HG02981 (cell line): Measurements from ENCODE around the gene CARD9.
A peak's percentile ranks its signal among the peaks of the same experiment; 100 is the strongest.
"Not testable (repeated sequence)": the region's sequence is repeated elsewhere in the genome, so short reads cannot be mapped to it uniquely, and the experiment has no call there.

Source experiments
- ATAC-seq: cut with Tn5 transposase; IDR thresholded peaks from one replicate; pipeline ENCODE4 v1.9.1; 2021; ENCODE audit warnings: mild to moderate bottlenecking, moderate library complexity; ENCODE audit not compliant: unreplicated experiment

The CARD9 gene

DNA sequence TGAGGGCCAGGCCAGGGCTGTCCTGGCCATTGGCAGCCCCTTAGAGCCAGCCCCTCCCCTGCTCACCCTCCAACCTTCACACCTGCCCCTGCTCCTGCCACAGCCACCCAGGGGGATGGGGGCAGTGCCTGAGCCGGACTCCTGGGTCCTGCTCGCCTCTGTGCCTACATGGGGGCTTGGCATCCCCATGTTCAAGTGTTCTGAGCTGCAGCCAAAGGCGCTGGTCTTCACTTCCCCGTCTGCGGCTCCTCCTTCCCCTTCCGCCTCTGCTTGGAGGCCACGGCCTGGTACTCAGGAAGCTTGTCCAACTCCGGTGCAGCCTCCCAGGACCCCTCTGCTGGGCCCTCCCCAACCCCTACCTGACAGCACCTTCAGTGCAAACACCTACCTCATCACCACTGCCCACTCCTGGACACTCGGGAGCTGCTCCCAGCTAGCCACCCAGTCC is 7.7 kb downstream of the CARD9 start:
- no peak for ATAC-seq

DNA sequence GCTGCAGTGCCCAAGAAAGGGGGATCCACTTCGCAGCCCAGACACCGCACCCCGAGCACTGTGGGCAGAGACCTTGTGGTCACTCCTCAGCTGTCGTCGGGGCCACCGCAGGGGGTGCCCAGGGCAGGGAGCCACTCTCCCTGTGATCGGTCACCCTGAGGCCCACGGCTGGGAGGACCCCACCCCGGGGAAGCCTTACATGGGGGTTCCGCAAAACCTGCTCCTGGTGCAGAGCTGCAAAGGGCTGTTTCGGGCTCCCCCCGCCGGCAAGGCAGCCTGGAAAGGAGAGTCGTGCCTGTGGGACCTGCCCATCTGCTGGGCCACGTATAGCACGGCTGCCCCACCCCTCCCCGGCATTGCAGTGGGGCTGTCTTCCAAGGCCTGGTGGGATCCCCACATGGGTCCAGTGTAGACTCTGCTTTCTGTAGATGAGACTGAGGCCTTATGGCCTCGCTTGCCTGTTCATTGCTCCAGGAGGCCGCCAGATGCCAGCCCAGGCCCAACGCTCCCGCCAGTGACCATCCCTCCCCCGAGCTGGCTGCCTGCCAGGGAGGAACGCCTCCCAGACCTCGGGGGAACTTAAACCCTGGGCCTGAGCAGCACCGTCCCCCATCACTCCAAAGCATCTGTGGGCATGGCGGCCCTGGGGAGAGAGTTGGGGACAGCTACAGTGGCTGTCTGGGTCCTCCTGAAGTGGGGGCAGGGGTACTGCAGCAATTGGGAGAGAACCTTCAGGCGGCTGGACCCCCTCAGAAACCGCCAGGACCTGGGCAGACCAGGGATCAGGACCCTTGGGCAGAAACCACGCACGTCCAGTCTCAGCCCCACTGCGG is 8.3 kb downstream of the CARD9 start:
- ATAC-seq, result no peak

GRCh38 chr9:136363949-136364748 is 9.3 kb downstream of the CARD9 start:
- ATAC-seq, result no peak

GRCh38 chr9:136363106-136363948 is 10.1 kb downstream of the CARD9 start, which contains the start of gene DNLZ:
Gene DNLZ, minus strand, starts transcription at chr9:136363744. Its CDS starts 30 bp downstream, at chr9:136363714.
- ATAC-seq, result peak; percentile 81

DNA sequence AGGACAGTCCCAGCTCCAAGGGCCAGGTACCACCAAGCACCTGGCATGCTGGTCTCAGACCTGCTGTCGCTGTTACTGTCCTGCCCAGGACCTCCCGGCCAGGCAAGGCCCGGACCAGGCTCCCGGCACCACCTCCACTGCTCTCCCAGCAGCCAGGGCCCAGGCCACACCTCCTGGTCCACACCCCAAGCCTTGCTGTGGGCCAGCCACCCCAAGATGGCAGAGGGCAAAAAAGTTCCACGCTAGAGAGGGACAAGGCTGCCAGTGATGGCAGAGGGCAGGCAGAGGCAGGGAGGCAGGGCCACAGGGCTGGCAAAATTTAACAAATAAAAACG is 11.1 kb downstream of the CARD9 start:
- no peak for ATAC-seq

DNA sequence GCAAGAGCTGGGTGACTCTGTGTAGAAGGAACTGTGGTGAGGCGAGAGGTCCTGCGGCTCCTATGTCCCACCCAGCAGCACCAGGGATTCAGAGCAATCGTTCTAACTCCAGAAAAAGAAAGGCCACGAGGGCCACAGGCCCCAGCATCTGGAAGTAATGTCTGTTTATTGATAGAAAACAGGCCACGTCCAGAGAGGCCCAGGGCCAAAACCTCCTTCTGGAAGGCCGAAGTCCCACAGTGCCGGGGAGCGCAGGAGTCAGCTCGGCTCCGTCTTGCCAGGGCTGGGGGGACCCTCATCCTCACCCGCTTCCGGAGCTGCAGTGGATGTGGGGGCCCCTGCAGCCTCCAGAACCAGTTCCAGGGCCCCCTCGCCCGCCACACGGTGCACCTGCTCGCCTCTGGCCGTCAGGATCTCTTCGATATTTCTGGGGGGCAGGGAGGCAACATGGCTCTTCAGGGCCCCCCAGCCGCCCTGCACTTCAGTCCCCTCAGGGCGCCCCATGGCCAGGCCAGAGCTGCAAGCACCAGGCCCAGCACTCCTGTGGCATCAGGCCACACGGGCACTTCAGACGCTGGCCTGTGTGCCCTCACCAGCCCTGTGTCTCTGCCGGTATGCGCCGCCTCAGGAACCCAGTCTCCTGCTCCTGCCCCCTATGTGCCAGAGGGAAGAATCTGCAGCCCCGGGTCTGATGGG is 11.6 kb downstream of the CARD9 start:
- no peak for ATAC-seq

DNA sequence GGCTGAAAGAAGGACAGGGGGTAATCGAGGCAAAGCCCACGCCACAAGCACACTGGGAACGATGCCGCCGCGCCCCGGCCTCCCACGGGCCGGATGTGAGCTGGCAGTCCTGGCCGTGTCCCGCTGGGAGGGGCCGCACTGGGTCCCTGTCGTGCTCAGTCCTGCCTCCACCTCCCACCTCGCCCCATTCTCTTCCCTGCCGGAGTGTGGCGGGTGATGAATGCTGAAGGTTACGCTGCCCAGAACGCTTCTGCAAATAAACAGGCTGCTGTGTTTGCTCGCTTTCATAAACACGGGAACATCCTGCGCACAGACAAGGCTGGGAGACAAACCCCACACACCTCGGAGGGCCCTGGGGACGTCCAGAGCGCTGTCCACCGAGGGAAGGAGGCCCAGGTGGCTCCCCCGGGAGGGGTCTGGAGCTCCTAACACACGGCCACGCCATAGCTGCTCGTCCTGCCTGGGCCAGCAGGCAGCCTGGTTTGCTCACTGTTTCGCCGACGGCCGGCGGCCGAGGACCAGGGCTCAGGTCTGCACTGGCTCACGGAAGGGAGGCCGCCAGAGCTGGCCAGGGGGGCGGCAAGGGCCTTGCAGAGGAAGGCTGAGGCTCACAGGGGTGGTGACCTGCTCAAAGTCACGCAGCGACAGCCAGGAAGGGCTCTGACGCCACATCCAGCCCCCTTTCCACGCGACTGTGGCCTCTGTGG is 12.3 kb downstream of the CARD9 start:
- ATAC-seq, result no peak

DNA sequence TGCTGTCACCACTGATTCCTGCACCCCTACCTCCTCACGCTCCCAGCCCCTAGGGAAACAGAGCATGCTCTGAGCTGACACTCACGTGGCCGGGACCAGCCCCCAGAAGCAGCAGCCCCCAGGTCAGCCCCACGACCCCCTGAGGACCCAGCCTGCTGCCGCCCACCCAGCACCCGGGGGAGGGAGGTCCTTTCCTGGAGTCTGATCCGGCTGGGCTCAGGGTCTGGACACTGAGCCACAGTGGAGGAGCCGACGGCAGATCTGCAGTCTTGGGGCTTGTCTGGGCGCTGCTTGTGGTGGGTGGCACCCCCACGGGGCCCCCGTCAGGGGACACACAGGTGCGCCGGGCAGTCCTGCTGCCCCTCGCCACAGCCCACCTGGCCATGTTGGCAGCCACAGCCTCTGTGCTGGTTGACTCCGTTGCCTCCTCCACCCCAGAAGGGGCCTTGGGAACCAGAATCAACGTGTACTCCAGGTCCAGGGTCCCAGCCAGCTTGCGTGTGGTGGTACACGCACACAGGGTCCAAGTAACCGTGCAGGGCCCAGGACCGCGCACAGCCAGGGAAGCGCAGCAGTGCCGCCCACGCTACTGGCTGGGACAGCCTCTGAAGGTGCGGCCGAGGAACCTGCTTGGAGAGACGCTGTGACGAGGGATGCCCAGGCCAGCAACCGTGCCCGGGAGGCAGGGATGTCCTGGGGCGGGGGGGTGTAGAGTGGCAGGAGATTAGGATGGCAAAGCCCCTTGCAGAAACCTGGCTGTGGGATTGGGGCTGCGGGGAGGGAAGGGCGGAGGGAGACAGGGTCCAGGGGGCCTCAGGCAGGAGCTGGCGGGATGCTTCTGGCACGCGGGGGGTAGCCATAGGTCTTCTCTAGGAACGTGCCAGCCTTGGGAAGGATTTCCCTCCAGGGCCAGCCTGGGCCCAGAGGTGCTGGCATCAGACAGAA is 13.4 kb downstream of the CARD9 start:
- ATAC-seq, result no peak

- no peak for ATAC-seq
Observed at GRCh38 chr9:136358888-136359287, 14.6 kb downstream of the CARD9 start.

- no peak for ATAC-seq
Observed at GRCh38 chr9:136358016-136358415, 15.5 kb downstream of the CARD9 start.

- ATAC-seq, result no peak
Observed at GRCh38 chr9:136357202-136357725, 16.2 kb downstream of the CARD9 start.

DNA sequence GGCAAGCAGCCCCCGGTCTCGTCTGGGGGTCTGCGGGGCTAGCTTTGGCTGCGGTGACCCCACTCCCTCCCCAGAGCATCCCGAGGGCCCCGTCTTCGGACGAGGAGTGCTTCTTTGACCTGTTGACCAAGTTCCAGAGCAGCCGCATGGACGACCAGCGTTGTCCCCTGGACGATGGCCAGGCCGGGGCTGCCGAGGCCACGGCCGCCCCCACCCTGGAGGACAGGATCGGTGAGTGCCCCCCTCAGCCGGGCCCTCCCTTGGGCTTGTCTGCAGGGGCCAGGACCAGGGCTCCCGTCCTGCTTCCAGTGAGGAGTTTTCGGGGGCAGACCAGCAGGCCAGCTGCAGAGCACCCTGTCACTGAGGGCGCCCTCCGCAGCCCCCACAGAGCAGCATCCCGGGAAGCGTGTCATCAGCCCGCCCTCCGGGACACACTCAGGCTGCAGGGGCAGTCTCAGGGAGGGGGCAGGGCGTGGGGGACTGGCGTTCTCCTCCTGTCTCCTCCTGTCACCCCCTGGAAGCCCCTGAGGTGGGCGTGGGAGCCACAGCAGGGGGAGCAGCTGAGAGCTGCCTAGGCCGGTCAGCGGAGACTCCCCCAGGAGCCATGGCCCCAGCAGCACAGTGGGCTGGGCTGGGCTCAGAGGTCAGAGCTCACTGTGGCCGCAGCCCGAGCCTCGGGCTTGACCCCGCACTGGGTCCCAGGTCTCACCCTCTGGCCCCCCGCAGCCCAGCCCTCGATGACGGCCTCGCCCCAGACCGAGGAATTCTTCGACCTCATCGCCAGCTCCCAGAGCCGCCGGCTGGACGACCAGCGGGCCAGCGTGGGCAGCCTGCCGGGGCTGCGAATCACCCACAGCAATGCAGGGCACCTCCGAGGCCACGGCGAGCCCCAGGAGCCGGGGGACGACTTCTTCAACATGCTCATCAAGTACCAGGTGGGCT is 17.6 kb downstream of the CARD9 start:
- ATAC-seq, result no peak

- ATAC-seq, result no peak
Observed at GRCh38 chr9:136354592-136355085, 18.8 kb downstream of the CARD9 start.

GRCh38 chr9:136353757-136354488 is 19.5 kb downstream of the CARD9 start:
- ATAC-seq, result no peak

- no peak for ATAC-seq
Observed at GRCh38 chr9:136353088-136353487, 20.4 kb downstream of the CARD9 start.

- ATAC-seq, result no peak
Observed at GRCh38 chr9:136352682-136353081, 20.8 kb downstream of the CARD9 start.

DNA sequence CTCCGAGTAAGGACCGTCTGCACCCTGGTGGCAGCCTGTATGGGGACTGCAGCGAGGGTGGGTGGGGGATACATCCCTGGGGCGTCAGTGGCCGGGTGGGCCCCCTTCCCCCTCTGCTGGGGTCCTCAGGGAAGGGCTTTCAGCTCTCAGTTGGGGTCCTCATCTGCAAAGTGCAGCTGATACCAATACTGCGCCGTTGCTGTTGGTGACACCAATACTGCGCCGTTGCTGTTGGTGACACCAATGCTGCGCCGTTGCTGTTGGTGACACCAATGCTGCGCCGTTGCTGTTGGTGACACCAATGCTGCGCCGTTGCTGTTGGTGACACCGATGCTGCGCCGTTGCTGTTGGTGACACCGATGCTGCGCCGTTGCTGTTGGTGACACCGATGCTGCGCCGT is 21.6 kb downstream of the CARD9 start:
- ATAC-seq, result not testable (repeated sequence)
